ENCODE data around the gene WNT1. TPM values are rescaled to one million over a fixed set of nuclear protein-coding genes. Genes with fewer than 3 reads are reported as not detected.

The WNT1 gene
- total and polyA plus RNA-seq, 2 of the 4 experiments (the other 2 are of a cell fraction): not detected

DNA sequence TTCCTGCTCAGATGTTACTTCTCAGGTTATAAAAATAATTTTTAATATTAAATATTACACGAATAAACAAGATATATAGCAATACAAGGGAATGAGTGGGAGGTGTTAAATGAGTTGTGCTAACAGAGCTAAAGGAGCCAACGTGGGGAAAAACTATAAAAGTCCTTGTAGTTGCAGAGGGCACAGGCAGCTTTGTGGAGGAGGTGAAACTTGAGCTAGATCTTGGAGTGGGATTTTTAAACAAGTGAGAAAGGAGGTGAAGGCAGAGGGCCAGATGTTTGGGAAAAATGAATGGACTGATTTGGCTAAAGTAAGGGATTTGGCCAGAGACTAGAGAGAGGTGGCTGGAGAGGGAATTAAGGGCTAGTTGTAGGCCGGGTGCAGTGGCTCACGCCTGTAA lies 47.6 kb upstream of the WNT1 start:
- no peak overlapping the region for H2AK9ac ChIP-seq (replicated peaks; ENCODE audit: low read depth, low read length, poor library complexity)
- dilution Hi-C loops (cut with HindIII; ENCODE audit: low sequenced_read_pairs, unreplicated experiment): no loop called here
- H3K23ac ChIP-seq (ENCODE audit: low read depth, low read length): no peak overlapping the region
- no peaks in the 10 kb centered on the region for H3K9me3 ChIP-seq (ENCODE audit: control insufficient read depth, insufficient read depth, low read length)
- DNase-seq (no peak), ATAC-seq (ENCODE audit: low read depth) (no peak)
- no peak overlapping the region for H3K14ac ChIP-seq (replicated peaks; ENCODE audit: low read depth, low read length)
- no peak overlapping the region for H4K91ac ChIP-seq (ENCODE audit: insufficient read depth, low read depth, low read length)
- H3K9ac ChIP-seq (ENCODE audit: low read depth, low read length): no peak overlapping the region
- ChIA-PET CTCF (interaction anchor here (1.3 kb wide), 1 partner anchor 78 kb away, joined by 3 read pairs; no protein-coding TSS in a partner anchor), POLR2A (ENCODE audit: unreplicated experiment) (interaction anchor here (0.6 kb wide), 1 partner anchor 1222 kb away, joined by 4 read pairs; no protein-coding TSS in a partner anchor)
- 58% methylated on average over 2 of the region's 4 CpGs; no CpG with 5 or more reads in 1 of the 2 experiments for WGBS, 2 experiments (ENCODE audit: extremely low coverage in 2 of 2, insufficient read length in 1 of 2)
- no peak for TF ChIP-seq POLR2A (IDR thresholded peaks at IDR 0.05; ENCODE audit: low read depth, low read length)
- no peak for TF ChIP-seq MAZ (IDR thresholded peaks at IDR 0.05; ENCODE audit: borderline replicate concordance, low read depth, low read length)
- TF ChIP-seq FOS (IDR thresholded peaks at IDR 0.05; ENCODE audit: low read depth, low read length): no peak
- no peak for TF ChIP-seq RCOR1 (IDR thresholded peaks at IDR 0.05; ENCODE audit: insufficient replicate concordance, low read length)
- TF ChIP-seq MXI1 (IDR thresholded peaks at IDR 0.05; ENCODE audit: borderline replicate concordance, low read depth, low read length): no peak
- TF ChIP-seq, protein P1, sequence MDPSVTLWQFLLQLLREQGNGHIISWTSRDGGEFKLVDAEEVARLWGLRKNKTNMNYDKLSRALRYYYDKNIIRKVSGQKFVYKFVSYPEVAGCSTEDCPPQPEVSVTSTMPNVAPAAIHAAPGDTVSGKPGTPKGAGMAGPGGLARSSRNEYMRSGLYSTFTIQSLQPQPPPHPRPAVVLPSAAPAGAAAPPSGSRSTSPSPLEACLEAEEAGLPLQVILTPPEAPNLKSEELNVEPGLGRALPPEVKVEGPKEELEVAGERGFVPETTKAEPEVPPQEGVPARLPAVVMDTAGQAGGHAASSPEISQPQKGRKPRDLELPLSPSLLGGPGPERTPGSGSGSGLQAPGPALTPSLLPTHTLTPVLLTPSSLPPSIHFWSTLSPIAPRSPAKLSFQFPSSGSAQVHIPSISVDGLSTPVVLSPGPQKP (IDR thresholded peaks at IDR 0.05; ENCODE audit: borderline replicate concordance, low read depth, low read length): no peak
- TF ChIP-seq NFE2L2 (IDR thresholded peaks at IDR 0.05; ENCODE audit: low read depth, low read length): no peak
- no peak for TF ChIP-seq CHD1 (IDR thresholded peaks at IDR 0.05; ENCODE audit: low read depth, low read length)
- no peak for TF ChIP-seq CEBPB (IDR thresholded peaks at IDR 0.05; ENCODE audit: low read depth, low read length)
- TF ChIP-seq RAD21 (IDR thresholded peaks at IDR 0.05; ENCODE audit: low read length): no peak
- TF ChIP-seq MAFK (IDR thresholded peaks at IDR 0.05; ENCODE audit: low read depth, low read length): no peak
- TF ChIP-seq BHLHE40 (IDR thresholded peaks at IDR 0.05; ENCODE audit: low read depth, low read length): no peak
- no peak overlapping the region for H2BK20ac ChIP-seq (ENCODE audit: low read depth, low read length)
- in situ Hi-C loops (cut with MboI; ENCODE audit: low sequenced_read_pairs): no loop called here
- no peak overlapping the region for H4K5ac ChIP-seq (ENCODE audit: low read depth, low read length)
- peaks cover 29% of the 10 kb centered on the region for H3K36me3 ChIP-seq (ENCODE audit: control insufficient read depth, insufficient read depth, low read length)
- H3K4me3 ChIP-seq (ENCODE audit: insufficient read depth, low read depth, low read length): no peak overlapping the region
- no peak overlapping the region for H3K4me2 ChIP-seq (ENCODE audit: low read depth, low read length)
- no peak overlapping the region for H2BK120ac ChIP-seq (ENCODE audit: low read depth, low read length)
- no TSS peak for BruUV-seq (replicated peaks)
- H3K27ac ChIP-seq (ENCODE audit: insufficient read depth, low read length): no peak overlapping the region
- no peak overlapping the region for H4K8ac ChIP-seq (ENCODE audit: low read depth in 2 of 2, low read length in 2 of 2)
- no peak overlapping the region for H3K4ac ChIP-seq (ENCODE audit: low read depth, low read length)
- intact Hi-C loops (cut with micrococcal nuclease): no loop called here
- H2BK15ac ChIP-seq (ENCODE audit: low read depth, low read length): no peak overlapping the region
- H2AK5ac ChIP-seq (ENCODE audit: low read depth, low read length): no peak overlapping the region
- no peak overlapping the region for H3K56ac ChIP-seq (ENCODE audit: extremely low read depth, insufficient read depth, low read length)
- peaks cover 31% of the 10 kb centered on the region for H4K20me1 ChIP-seq (ENCODE audit: insufficient read depth, low read length)
- peaks cover 26% of the 10 kb centered on the region for H3K4me1 ChIP-seq (ENCODE audit: control insufficient read depth, insufficient read depth, low read length)
- H3K18ac ChIP-seq (ENCODE audit: low read depth, low read length): no peak overlapping the region
- H3K9me1 ChIP-seq (ENCODE audit: insufficient read depth, low read length): peaks cover 24% of the 10 kb centered on the region
- H3K79me1 ChIP-seq (ENCODE audit: low read depth in 1 of 2, low read length in 2 of 2): peaks cover 21 to 54% of the 10 kb centered on the region in 2 experiments
- no peaks in the 10 kb centered on the region for H3K27me3 ChIP-seq (ENCODE audit: control insufficient read depth, insufficient read depth, low read length)
- H2BK5ac ChIP-seq (ENCODE audit: low read depth, low read length, poor library complexity, severe bottlenecking): no peak overlapping the region
- no peak overlapping the region for H2AFZ ChIP-seq (replicated peaks; ENCODE audit: low read length, poor library complexity)

All from IMR-90 (cell line).